HUES48 (cell line): Measurements from ENCODE around the gene FAM72A.

Experiments used
- H3K27ac ChIP-seq: one replicate; pipeline ENCODE4 v1.7.0; 2013; ENCODE audit warnings: low read depth, low read length, inconsistent platforms
- H3K27me3 ChIP-seq: 2 replicates; pipeline ENCODE4 v1.6.1; 2013; ENCODE audit warnings: mild to moderate bottlenecking, low read length; ENCODE audit not compliant: control insufficient read depth, insufficient read depth
- H3K36me3 ChIP-seq: 2 replicates; pipeline ENCODE4 v1.6.1; 2013; ENCODE audit warnings: low read length; ENCODE audit not compliant: control insufficient read depth, insufficient read depth
- H3K4me1 ChIP-seq: 2 replicates; pipeline ENCODE4 v1.6.1; 2013; ENCODE audit warnings: mild to moderate bottlenecking, low read length; ENCODE audit not compliant: control insufficient read depth, insufficient read depth
- H3K4me3 ChIP-seq: 2 replicates; pipeline ENCODE4 v1.5.1; 2013; ENCODE audit warnings: mild to moderate bottlenecking, low read depth, low read length
- H3K9ac ChIP-seq: 2 replicates; pipeline ENCODE4 v1.6.1; 2013; ENCODE audit warnings: mild to moderate bottlenecking, low read depth, low read length, moderate library complexity
- H3K9me3 ChIP-seq: 2 replicates; pipeline ENCODE4 v1.6.1; 2013; ENCODE audit warnings: low read length; ENCODE audit not compliant: control insufficient read depth, insufficient read depth

Gene FAM72A

GRCh38 chr1:206142770-206143169 is 59.9 kb downstream of the FAM72A start:
- Histone ChIP-seq H3K9me3 (no peaks in the 10 kb centered on the region), H3K27ac (no peak overlapping the region), H3K27me3 (no peaks in the 10 kb centered on the region), H3K36me3 (no peaks in the 10 kb centered on the region), H3K4me3 (no peak overlapping the region), H3K4me1 (no peaks in the 10 kb centered on the region), H3K9ac (no peak overlapping the region)

DNA sequence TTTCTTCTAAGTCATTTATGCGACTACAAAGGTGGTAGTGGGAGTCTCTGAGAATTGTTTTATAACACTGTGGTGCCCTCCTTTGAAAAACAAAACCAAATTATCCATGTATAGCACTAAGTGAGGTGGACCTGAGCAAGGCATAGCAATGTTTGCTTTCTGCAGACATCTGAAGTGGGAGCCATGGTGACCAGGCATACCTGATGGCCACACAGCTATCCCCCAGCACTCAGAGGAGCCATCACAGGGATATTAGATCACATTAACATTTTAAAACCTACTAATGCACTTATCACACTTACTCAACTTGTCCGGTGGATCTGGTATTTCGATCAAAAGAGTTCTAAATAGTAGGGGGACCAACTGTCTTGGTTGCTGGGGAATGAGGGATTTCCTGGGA is 60.6 kb downstream of the FAM72A start:
- Histone ChIP-seq H3K9ac (no peak overlapping the region), H3K4me3 (no peak overlapping the region), H3K4me1 (no peaks in the 10 kb centered on the region), H3K9me3 (no peaks in the 10 kb centered on the region), H3K27me3 (no peaks in the 10 kb centered on the region), H3K36me3 (no peaks in the 10 kb centered on the region), H3K27ac (no peak overlapping the region)

DNA sequence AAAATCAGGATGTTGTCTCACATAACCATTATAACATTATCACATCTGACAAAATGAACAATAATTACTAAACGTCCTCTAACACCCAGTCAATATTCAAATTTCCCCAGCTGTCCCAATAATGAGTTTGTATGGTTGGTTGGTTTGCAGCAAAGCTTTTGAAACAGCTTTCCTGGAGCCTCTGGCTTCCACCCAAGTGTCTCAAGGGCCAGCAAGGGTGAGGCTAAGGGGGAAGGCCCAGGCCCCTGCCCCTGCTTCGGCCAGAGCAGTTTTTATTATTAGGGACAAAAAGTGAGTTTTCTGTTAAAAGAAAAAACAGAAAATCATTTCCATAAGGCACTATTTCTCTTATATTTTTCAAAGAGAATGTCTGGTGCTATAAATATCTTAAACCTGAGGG is 66.4 kb downstream of the FAM72A start:
- Histone ChIP-seq H3K4me1 (no peaks in the 10 kb centered on the region), H3K4me3 (no peak overlapping the region), H3K27me3 (no peaks in the 10 kb centered on the region; the same call in 1 of the 2 replicates), H3K9me3 (no peaks in the 10 kb centered on the region), H3K27ac (no peak overlapping the region), H3K9ac (no peak overlapping the region), H3K36me3 (no peaks in the 10 kb centered on the region)
